OCI-LY3 (cell line): ENCODE results near the gene GALNT10.

Experiments
- H2AFZ ChIP-seq: fragments of 200-600, 300-600 bp; shearing (Covaris generic); 2 replicates; pipeline ENCODE4 v1.6.0; 2014; ENCODE audit warnings: antibody characterized with exemption, low read depth, low read length
- H3K27ac ChIP-seq: fragments of 200-600, 300-600 bp; sonication (generic); 2 replicates; pipeline ENCODE4 v1.5.1; 2014; ENCODE audit warnings: mild to moderate bottlenecking, low read length, moderate library complexity, mixed read lengths
- H3K27me3 ChIP-seq: fragments of 200-600, 300-600 bp; sonication (generic); 2 replicates; pipeline ENCODE4 v1.6.1; 2014; ENCODE audit warnings: low read depth, low read length, mixed read lengths
- H3K36me3 ChIP-seq: fragments of 200-600, 300-600 bp; sonication (generic); replicated peaks from 2 replicates; pipeline ENCODE3; 2014; ENCODE audit warnings: low read depth, low read length, mixed read lengths
- H3K4me1 ChIP-seq: fragments of 300-600, 200-600 bp; sonication (generic); 2 replicates; pipeline ENCODE4 v1.6.1; 2014; ENCODE audit warnings: low read length, mixed read lengths
- H3K4me2 ChIP-seq: fragments of 200-600, 300-600 bp; sonication (generic); 2 replicates; pipeline ENCODE4 v1.6.1; 2014; ENCODE audit warnings: low read length, mixed read lengths
- H3K4me3 ChIP-seq: fragments of 300-600, 200-600 bp; sonication (generic); 2 replicates; pipeline ENCODE4 v1.5.1; 2014; ENCODE audit warnings: antibody characterized with exemption, mild to moderate bottlenecking, low read length, moderate library complexity
- H3K79me2 ChIP-seq: fragments of 300-600, 200-600 bp; shearing (Covaris generic); 2 replicates; pipeline ENCODE4 v1.6.1; 2014; ENCODE audit warnings: mild to moderate bottlenecking, low read length, mixed read lengths
- H3K9ac ChIP-seq: fragments of 300-600, 200-600 bp; shearing (Covaris generic); 2 replicates; pipeline ENCODE4 v1.6.0; 2014; ENCODE audit warnings: mild to moderate bottlenecking, low read length, moderate library complexity
- H3K9me3 ChIP-seq: fragments of 200-600, 300-600 bp; shearing (Covaris generic); 2 replicates; pipeline ENCODE4 v1.6.1; 2014; ENCODE audit warnings: low read length, mixed read lengths; ENCODE audit not compliant: insufficient read depth
- H4K20me1 ChIP-seq: fragments of 200-600, 300-600 bp; sonication (generic); 2 replicates; pipeline ENCODE4 v1.6.1; 2016; ENCODE audit warnings: low read length, mixed read lengths; ENCODE audit not compliant: insufficient read depth
- CTCF ChIP-seq: fragments of 200-600, 300-600 bp; sonication (generic); IDR thresholded peaks from 2 replicates; pipeline ENCODE4 v1.5.1; 2014; ENCODE audit warnings: antibody characterized with exemption, low read length, low read depth
- EZH2phosphoT487 ChIP-seq: fragments of 200-600 bp; shearing (Covaris generic); IDR thresholded peaks from 2 replicates; pipeline ENCODE4 v1.6.1; 2018; ENCODE audit warnings: antibody characterized with exemption, mixed run types, low read depth

GALNT10 gene

DNA sequence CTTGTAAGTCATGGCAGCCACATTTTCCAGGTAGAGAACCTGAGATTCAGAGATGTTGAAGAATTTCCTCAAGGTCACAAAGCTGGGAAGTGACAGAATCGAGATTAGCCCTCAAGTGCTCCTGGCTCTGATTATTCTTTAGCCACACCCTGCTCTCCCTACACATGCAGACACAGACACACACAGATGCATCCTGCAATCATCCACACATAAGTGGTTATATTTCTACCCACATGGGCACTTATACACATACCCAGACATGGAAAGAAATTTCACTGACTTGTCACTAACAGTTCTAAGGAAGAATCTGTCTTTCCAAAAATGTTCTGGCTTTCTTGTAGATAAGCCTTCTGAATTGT, 32.2 kb upstream of the GALNT10 start:
- H3K9me3 ChIP-seq: no peaks in the 10 kb centered on the region
- no peak overlapping the region for H3K9ac ChIP-seq
- H3K36me3 ChIP-seq: no peaks in the 10 kb centered on the region
- no peak overlapping the region for H3K4me3 ChIP-seq
- H4K20me1 ChIP-seq: no peaks in the 10 kb centered on the region
- H3K4me1 ChIP-seq: no peaks in the 10 kb centered on the region
- no peaks in the 10 kb centered on the region for H3K79me2 ChIP-seq
- H3K27ac ChIP-seq: no peak overlapping the region
- no peak overlapping the region for H2AFZ ChIP-seq
- H3K27me3 ChIP-seq: peaks cover 16% of the 10 kb centered on the region
- TF ChIP-seq EZH2phosphoT487 (no peak), CTCF (no peak)
- no peak overlapping the region for H3K4me2 ChIP-seq

GRCh38 chr5:154159343-154159742, 31.2 kb upstream of the GALNT10 start:
- Histone ChIP-seq H4K20me1 (no peaks in the 10 kb centered on the region), H3K4me3 (no peak overlapping the region), H3K27me3 (peaks cover 16% of the 10 kb centered on the region), H3K9me3 (no peaks in the 10 kb centered on the region), H2AFZ (no peak overlapping the region), H3K4me2 (no peak overlapping the region), H3K9ac (no peak overlapping the region), H3K36me3 (no peaks in the 10 kb centered on the region), H3K79me2 (no peaks in the 10 kb centered on the region), H3K27ac (no peak overlapping the region), H3K4me1 (no peaks in the 10 kb centered on the region)
- TF ChIP-seq CTCF (no peak), EZH2phosphoT487 (no peak)

DNA sequence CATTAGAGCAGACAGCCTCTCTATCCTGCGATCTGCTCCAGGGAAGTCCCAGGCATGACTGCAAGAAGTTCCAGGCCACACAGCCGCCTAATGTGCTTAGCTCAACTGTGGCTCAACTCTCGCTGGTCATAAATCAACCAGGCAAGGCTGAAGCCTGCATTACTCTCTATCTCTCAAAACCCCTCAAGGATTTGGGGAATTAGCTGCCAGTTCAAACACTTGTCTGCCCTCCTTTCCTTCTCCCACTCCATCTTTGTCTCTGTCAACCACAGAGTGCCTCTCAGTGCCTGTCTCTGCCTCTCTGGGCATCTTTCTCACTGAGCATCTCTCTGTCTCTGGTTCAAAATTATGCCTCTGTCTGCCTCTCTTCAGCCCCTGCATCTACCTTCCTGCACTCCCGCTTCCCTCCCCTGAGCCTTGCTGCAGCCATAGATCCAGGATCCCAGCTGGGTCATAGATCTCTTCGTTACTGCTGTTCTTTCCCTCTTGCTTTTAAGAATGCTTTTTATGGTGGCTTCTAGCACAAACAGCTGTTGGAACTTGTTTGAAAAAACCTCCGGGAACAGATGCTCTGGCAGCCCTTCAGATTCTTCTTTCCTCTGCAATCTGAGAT, 27.9 kb upstream of the GALNT10 start:
- Histone ChIP-seq H2AFZ (no peak overlapping the region), H3K27ac (no peak overlapping the region), H3K4me2 (no peak overlapping the region), H3K4me1 (no peaks in the 10 kb centered on the region), H3K36me3 (no peaks in the 10 kb centered on the region), H4K20me1 (no peaks in the 10 kb centered on the region), H3K9me3 (no peaks in the 10 kb centered on the region), H3K79me2 (no peaks in the 10 kb centered on the region), H3K9ac (no peak overlapping the region), H3K4me3 (no peak overlapping the region), H3K27me3 (peaks cover 9% of the 10 kb centered on the region; the same call in 1 of the 2 replicates)
- TF ChIP-seq EZH2phosphoT487 (no peak), CTCF (no peak)

GRCh38 chr5:154163327-154164248, 26.9 kb upstream of the GALNT10 start:
- Histone ChIP-seq H3K4me3 (no peak overlapping the region), H4K20me1 (no peaks in the 10 kb centered on the region), H2AFZ (no peak overlapping the region), H3K27me3 (peaks cover 5% of the 10 kb centered on the region; the same call in 1 of the 2 replicates), H3K9ac (no peak overlapping the region), H3K27ac (no peak overlapping the region), H3K9me3 (no peaks in the 10 kb centered on the region), H3K4me1 (no peaks in the 10 kb centered on the region), H3K79me2 (no peaks in the 10 kb centered on the region), H3K4me2 (no peak overlapping the region), H3K36me3 (no peaks in the 10 kb centered on the region)
- TF ChIP-seq CTCF: no peak
